ENCODE results near the gene RBM38.

The RBM38 gene

GRCh38 chr20:57392512-57393271 is 1.5 kb downstream of the RBM38 start:
- no peak for DNase-seq

- DNase-seq, result no peak
Measured at GRCh38 chr20:57393321-57394120, 2.3 kb downstream of the RBM38 start.

GRCh38 chr20:57394121-57395082 is 3.2 kb downstream of the RBM38 start:
- DNase-seq, result no peak

- DNase-seq, result no peak
Measured at GRCh38 chr20:57395111-57395966, 4.1 kb downstream of the RBM38 start.

- DNase-seq, result no peak
Measured at GRCh38 chr20:57396212-57396983, 5.2 kb downstream of the RBM38 start.

GRCh38 chr20:57396984-57397692 is 5.9 kb downstream of the RBM38 start:
- DNase-seq, result no peak

- no peak for DNase-seq
Measured at GRCh38 chr20:57397693-57398108, 6.5 kb downstream of the RBM38 start.

GRCh38 chr20:57398231-57398821 is 7.1 kb downstream of the RBM38 start:
- DNase-seq, result no peak

- DNase-seq, result no peak
Measured at GRCh38 chr20:57398901-57399535, 7.8 kb downstream of the RBM38 start.

- DNase-seq, result no peak
Measured at GRCh38 chr20:57399587-57400155, 8.5 kb downstream of the RBM38 start.

GRCh38 chr20:57400231-57400701 is 9.1 kb downstream of the RBM38 start:
- no peak for DNase-seq

- DNase-seq, result no peak
Measured at GRCh38 chr20:57400821-57401564, 9.8 kb downstream of the RBM38 start.

- no peak for DNase-seq
Measured at GRCh38 chr20:57401565-57401918, 10.3 kb downstream of the RBM38 start.

- DNase-seq, result no peak
Measured at GRCh38 chr20:57402206-57403125, 11.3 kb downstream of the RBM38 start.

GRCh38 chr20:57403216-57403615 is 12.0 kb downstream of the RBM38 start:
- no peak for DNase-seq

- DNase-seq, result no peak
Measured at GRCh38 chr20:57404006-57404405, 12.8 kb downstream of the RBM38 start.

GRCh38 chr20:57404419-57405072 is 13.3 kb downstream of the RBM38 start:
- no peak for DNase-seq

Measured in NCI-H1694 (cell line).